Measurements from ENCODE around the gene CCDC30. TPM values are rescaled to one million over a fixed set of nuclear protein-coding genes. Genes with fewer than 3 reads are reported as not detected.

CCDC30 gene
- total and polyA plus RNA-seq, 9 of the 15 experiments (the other 6 are each of a cell fraction or from before 2014, with no cell fraction given): 0.05 to 0.91 (median 0.24) TPM

GRCh38 chr1:42423681-42424080, 39.4 kb upstream of the CCDC30 start:
- Histone ChIP-seq H3K27ac (ENCODE audit: extremely low read depth, low read depth, low read length) (no peak overlapping the region), H3K4me1 (replicated peaks in 1 of 2; ENCODE audit: control insufficient read depth in 2 of 2, insufficient read depth in 2 of 2, low read length in 2 of 2) (no peaks in the 10 kb centered on the region; a peak in 1 of 5 replicates), H3K79me2 (ENCODE audit: control insufficient read depth, insufficient read depth, low read length) (no peaks in the 10 kb centered on the region), H3K9ac (ENCODE audit: insufficient read depth in 1 of 2, low read depth in 2 of 2, low read length in 2 of 2) (no peak overlapping the region), H3K9me3 (replicated peaks; ENCODE audit: control insufficient read depth, insufficient read depth, low read depth, low read length) (no peaks in the 10 kb centered on the region), H3K9me1 (ENCODE audit: control insufficient read depth, insufficient read depth, low read length) (no peaks in the 10 kb centered on the region), H3K4me2 (ENCODE audit: insufficient read depth, low read length) (no peak overlapping the region), H2AFZ (ENCODE audit: low read depth, low read length) (no peak overlapping the region), H3K27me3 (ENCODE audit: control insufficient read depth in 2 of 2, insufficient read depth in 2 of 2, low read length in 2 of 2) (peaks cover 37 to 38% of the 10 kb centered on the region in 2 experiments), H3K36me3 (ENCODE audit: control insufficient read depth, insufficient read depth, low read length) (no peaks in the 10 kb centered on the region), H3K4me3 (no peak overlapping the region), H4K20me1 (replicated peaks; ENCODE audit: control insufficient read depth, insufficient read depth, low read length) (no peaks in the 10 kb centered on the region)
- no TSS peak for BruUV-seq (replicated peaks)
- ATAC-seq (no peak), DNase-seq (ENCODE audit: extremely low read depth in 1 of 4, low spot score in 3 of 4) (no peak), FAIRE-seq (no peak)
- POLR2A ChIA-PET: no interaction called here
- CTCF ChIA-PET (ENCODE audit: low intra/inter-chr PET ratio): no interaction called here
- intact Hi-C loops (cut with micrococcal nuclease): no loop called here
- TF ChIP-seq POU5F1 (IDR thresholded peaks at IDR 0.05; ENCODE audit: borderline replicate concordance, low read depth, low read length, partially characterized antibody) (no peak), KLF1 (tag; IDR thresholded peaks at IDR 0.05) (no peak)
- in situ Hi-C loops (cut with MboI): no loop called here
- WGBS (ENCODE audit: insufficient coverage, low coverage, missing lambda C conversion rate): 2% methylated on average over 3 of the region's 3 CpGs

- H3K27ac ChIP-seq (ENCODE audit: extremely low read depth, low read depth, low read length): no peak overlapping the region
- no TSS peak for BruUV-seq (replicated peaks)
- H4K20me1 ChIP-seq (replicated peaks; ENCODE audit: control insufficient read depth, insufficient read depth, low read length): no peaks in the 10 kb centered on the region
- H3K4me1 ChIP-seq (replicated peaks in 1 of 2; ENCODE audit: control insufficient read depth in 2 of 2, insufficient read depth in 2 of 2, low read length in 2 of 2): no peaks in the 10 kb centered on the region; a peak in 1 of 5 replicates
- TF ChIP-seq U2AF2 (optimal IDR thresholded peaks at IDR 0.05; ENCODE audit: low read depth, low read length): no peak
- no peak for TF ChIP-seq FOXP4 (CRISPR knock-in tag; IDR thresholded peaks at IDR 0.05; ENCODE audit: borderline replicate concordance)
- no peak for TF ChIP-seq MECOM (CRISPR knock-in tag; IDR thresholded peaks at IDR 0.05)
- TF ChIP-seq ELF4 (CRISPR knock-in tag; IDR thresholded peaks at IDR 0.05): no peak
- in situ Hi-C loops (cut with MboI) (no loop called here), intact Hi-C loops (cut with micrococcal nuclease) (no loop called here)
- H3K9ac ChIP-seq (ENCODE audit: insufficient read depth in 1 of 2, low read depth in 2 of 2, low read length in 2 of 2): no peak overlapping the region
- CTCF ChIA-PET (ENCODE audit: low intra/inter-chr PET ratio): no interaction called here
- H3K9me3 ChIP-seq (replicated peaks; ENCODE audit: control insufficient read depth, insufficient read depth, low read depth, low read length): no peaks in the 10 kb centered on the region
- no peaks in the 10 kb centered on the region for H3K36me3 ChIP-seq (ENCODE audit: control insufficient read depth, insufficient read depth, low read length)
- 4% methylated on average over 4 of the region's 4 CpGs for WGBS (ENCODE audit: insufficient coverage, low coverage, missing lambda C conversion rate)
- H2AFZ ChIP-seq (ENCODE audit: low read depth, low read length): no peak overlapping the region
- no peaks in the 10 kb centered on the region for H3K9me1 ChIP-seq (ENCODE audit: control insufficient read depth, insufficient read depth, low read length)
- no peaks in the 10 kb centered on the region for H3K79me2 ChIP-seq (ENCODE audit: control insufficient read depth, insufficient read depth, low read length)
- peaks cover 36 to 37% of the 10 kb centered on the region in 2 experiments for H3K27me3 ChIP-seq (ENCODE audit: control insufficient read depth in 2 of 2, insufficient read depth in 2 of 2, low read length in 2 of 2)
- POLR2A ChIA-PET: interaction anchor here (1.1 kb wide), 1 partner anchor 16 kb away, joined by 3 read pairs; no protein-coding TSS in a partner anchor
- H3K4me3 ChIP-seq: no peak overlapping the region
- DNase-seq (ENCODE audit: extremely low read depth in 1 of 4, low spot score in 3 of 4) (no peak), FAIRE-seq (no peak), ATAC-seq (no peak)
- H3K4me2 ChIP-seq (ENCODE audit: insufficient read depth, low read length): no peak overlapping the region
Observed at GRCh38 chr1:42424201-42424600, 38.9 kb upstream of the CCDC30 start.
